HG02840 (cell line): Measurements from ENCODE around the gene BTN2A1.

Experiments
- ATAC-seq: cut with Tn5 transposase; IDR thresholded peaks from one replicate; pipeline ENCODE4 v1.9.1; 2021; ENCODE audit warnings: mild to moderate bottlenecking, moderate library complexity, moderate number of reproducible peaks; ENCODE audit not compliant: unreplicated experiment, low FRiP score

The BTN2A1 gene

GRCh38 chr6:26464416-26465131, 6.8 kb downstream of the BTN2A1 start:
- ATAC-seq, result no peak

GRCh38 chr6:26465776-26466175, 8.0 kb downstream of the BTN2A1 start:
- no peak for ATAC-seq

- no peak for ATAC-seq
Observed at GRCh38 chr6:26468829-26469228, 11.1 kb downstream of the BTN2A1 start.

GRCh38 chr6:26470643-26471042, 12.9 kb downstream of the BTN2A1 start:
- no peak for ATAC-seq

GRCh38 chr6:26471970-26472369, 14.2 kb downstream of the BTN2A1 start:
- no peak for ATAC-seq

GRCh38 chr6:26472549-26473290, 15.0 kb downstream of the BTN2A1 start:
- ATAC-seq, result no peak

- no peak for ATAC-seq
Observed at GRCh38 chr6:26473429-26473757, 15.6 kb downstream of the BTN2A1 start.

- ATAC-seq, result peak; percentile 94
Observed at GRCh38 chr6:26473758-26474438, 16.1 kb downstream of the BTN2A1 start.

GRCh38 chr6:26474439-26474881, 16.7 kb downstream of the BTN2A1 start:
- ATAC-seq, result no peak

- ATAC-seq, result no peak
Observed at GRCh38 chr6:26475823-26476729, 18.3 kb downstream of the BTN2A1 start.

GRCh38 chr6:26476896-26477295, 19.1 kb downstream of the BTN2A1 start:
- no peak for ATAC-seq

- ATAC-seq, result no peak
Observed at GRCh38 chr6:26477426-26477825, 19.7 kb downstream of the BTN2A1 start.

GRCh38 chr6:26478100-26478984, 20.6 kb downstream of the BTN2A1 start:
- ATAC-seq, result no peak

- ATAC-seq, result no peak
Observed at GRCh38 chr6:26478985-26479278, 21.2 kb downstream of the BTN2A1 start.

- no peak for ATAC-seq
Observed at GRCh38 chr6:26482338-26482737, 24.6 kb downstream of the BTN2A1 start.

- ATAC-seq, result no peak
Observed at GRCh38 chr6:26483727-26484126, 26.0 kb downstream of the BTN2A1 start.

- no peak for ATAC-seq
Observed at GRCh38 chr6:26484161-26484560, 26.4 kb downstream of the BTN2A1 start.

- ATAC-seq, result no peak
Observed at GRCh38 chr6:26485112-26485780, 27.5 kb downstream of the BTN2A1 start.

GRCh38 chr6:26486358-26486757, 28.6 kb downstream of the BTN2A1 start:
- ATAC-seq, result no peak
